Fibroblast of skin of left biceps (primary cell): Measurements from ENCODE around the gene TSHR.

Experiments used
- DNase-seq, 2 experiments: peaks; one replicate each; pipeline ENCODE4 v3.0.0-alpha.2; 2013; ENCODE audit warnings: low read depth in 2 of 2

The TSHR gene

DNA sequence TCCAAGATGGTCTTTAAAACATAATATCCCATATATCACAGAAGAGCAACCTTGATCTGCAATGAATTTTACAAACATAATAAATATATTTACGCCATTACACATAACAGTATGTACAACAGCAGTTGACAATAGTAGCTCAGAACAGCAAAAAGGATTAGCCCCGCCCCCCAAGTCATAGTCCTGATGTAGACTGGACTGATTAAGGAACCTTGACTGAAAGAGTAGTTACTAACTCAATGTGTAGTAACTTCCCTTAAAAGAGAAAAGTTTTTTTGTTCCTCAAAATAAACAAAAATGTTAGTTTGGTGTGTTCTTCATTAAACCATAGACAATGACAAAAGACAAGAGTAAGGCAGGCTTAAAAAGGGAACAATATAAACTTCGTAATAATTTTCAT is 220.8 kb downstream of the TSHR start:
- DNase-seq = no peak

DNA sequence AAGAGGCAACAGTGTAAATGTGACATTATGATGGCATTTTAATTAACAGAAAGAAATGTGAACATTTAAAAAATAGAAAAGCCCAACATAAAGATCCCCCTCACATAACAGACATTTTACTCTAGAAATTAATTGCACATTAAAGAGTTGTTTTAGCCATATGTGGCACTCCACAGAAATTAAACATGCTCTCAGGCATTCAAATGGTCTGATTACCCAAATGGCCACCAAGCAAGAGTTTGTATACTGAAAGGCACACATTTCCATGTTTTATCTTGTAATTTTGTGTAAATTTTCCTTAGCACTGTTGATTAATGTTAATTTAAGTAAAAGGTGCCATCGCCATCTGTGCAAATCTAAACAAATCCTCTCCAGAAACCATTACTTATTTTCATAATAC is 221.8 kb downstream of the TSHR start:
- no peak for DNase-seq

DNA sequence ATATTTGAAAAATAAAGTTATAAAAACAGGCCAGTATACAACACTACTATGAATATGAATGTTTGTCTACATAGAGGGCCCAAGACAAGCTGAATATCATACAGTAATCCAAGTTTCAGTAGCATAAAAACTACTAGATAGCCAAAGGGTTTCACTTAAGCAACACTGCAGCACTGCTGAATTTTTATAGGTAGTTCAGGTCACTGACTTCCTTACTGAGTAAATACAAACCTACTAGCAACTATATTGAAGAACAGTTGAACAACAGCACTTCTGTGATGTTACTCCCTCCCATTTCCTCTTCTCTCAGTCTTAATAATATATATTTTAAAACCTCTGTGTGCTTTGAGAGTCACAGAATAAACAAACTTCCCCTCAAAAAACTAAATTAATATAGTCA is 222.6 kb downstream of the TSHR start:
- no peak for DNase-seq

DNA sequence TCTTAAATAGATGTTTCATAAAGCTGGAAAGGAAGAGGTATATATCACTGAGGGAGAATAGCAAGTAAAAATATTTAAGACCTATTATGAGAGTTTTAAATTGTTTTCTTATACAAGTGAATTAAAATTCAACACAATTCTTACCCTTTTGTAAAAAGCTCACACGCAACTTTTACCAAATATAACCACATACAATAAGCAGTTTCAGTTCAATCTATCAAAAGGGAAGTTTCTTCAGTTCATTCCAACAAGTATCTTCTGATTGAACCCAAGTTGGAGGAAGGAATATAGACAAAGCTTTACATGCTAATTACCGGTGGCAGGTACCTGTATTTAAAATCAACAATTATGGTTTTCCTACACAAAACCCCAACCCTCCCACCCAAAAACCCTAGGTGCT is 224.2 kb downstream of the TSHR start:
- DNase-seq = no peak

DNA sequence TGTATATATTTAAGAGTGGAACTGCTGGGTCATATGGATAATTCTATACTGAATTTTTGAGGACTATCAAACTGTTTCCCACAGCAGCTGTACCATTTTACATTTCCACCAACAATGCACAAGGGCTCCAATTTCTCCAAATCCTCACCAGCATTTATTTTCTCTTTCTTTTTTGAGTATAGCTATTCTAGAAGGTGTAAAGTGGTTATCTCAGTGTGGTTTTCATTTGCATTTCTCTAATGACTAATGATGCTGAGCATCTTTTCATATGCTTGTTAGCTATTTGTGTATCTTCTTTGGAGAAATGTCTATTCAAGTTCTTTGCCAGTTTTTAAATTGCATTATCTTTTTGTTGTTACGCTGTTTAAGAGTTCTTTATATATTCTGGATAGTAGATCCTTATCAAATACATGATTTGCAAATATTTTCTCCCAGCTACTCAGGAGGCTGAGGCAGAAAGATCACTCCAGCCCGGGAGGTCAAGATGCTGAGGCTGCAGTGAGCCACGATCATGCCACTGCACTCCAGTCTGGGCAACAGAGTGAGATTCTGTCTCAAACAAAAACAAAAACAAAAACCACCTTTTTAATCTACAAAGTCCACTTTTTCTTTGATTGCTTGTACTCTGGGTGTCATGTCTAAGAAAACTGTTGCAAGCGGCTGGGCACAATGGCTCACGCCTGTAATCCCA is 232.6 kb downstream of the TSHR start:
- DNase-seq = no peak

DNA sequence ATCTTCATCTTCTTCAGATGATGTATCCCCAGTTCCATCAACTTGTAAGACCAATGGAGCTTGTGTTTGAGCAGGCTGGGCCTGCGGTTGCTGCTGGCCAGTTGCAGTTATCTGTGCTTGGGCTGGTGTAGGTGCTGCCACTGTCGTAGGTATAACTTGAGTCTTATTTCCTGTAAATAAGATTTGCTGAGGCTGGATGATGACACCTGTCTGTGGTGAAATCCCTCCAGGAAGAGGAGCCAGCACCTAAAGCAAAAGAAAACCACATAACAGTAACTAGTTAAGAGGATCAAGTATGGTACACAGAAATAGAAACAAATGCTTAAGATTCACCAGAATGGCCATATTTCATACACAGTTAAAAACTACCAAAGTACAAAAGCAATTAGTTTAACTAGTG is 237.2 kb downstream of the TSHR start:
- no peak for DNase-seq

DNA sequence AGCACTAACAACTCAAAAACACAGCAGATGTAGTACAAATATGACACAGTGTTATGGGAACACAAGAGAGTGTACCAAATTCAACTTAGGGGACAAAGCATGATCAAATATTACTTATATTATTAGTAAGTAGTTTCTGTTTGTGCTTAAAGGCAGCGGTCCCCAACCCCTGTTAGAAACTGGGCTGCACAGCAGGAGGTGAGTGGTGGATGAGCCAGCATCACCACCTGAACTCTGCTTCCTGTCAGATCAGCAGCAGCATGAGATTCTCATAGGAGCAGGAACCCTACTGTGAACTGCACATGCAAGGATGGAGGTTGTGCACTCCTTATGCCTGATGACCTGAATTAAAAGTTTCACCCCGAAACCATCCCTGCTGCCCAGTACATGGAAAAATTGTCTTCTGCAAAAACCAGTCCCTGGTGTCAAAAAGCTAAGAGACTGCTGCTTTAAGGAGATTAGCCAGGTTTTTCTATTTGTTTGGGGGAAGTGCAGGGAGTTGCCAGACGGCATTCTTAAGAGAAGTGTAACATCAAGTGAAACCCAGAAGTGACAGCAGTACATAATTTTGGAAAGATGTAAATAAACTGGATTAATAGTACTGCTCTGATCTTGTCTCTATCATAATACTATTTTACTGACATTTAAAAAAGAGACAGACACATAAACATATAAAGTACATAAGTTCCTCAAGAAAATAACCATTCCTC is 238.7 kb downstream of the TSHR start:
- DNase-seq = no peak
